Medulla oblongata (tissue), 1 donor: ENCODE data around the gene AK4.
"Not testable (repeated sequence)": the region's sequence is repeated elsewhere in the genome, so short reads cannot be mapped to it uniquely, and the experiment has no call there.

Source experiments
- DNase-seq: peaks from one replicate; pipeline ENCODE4 v3.0.0-alpha.2; 2015; ENCODE audit errors: extremely low spot score

Gene AK4

DNA sequence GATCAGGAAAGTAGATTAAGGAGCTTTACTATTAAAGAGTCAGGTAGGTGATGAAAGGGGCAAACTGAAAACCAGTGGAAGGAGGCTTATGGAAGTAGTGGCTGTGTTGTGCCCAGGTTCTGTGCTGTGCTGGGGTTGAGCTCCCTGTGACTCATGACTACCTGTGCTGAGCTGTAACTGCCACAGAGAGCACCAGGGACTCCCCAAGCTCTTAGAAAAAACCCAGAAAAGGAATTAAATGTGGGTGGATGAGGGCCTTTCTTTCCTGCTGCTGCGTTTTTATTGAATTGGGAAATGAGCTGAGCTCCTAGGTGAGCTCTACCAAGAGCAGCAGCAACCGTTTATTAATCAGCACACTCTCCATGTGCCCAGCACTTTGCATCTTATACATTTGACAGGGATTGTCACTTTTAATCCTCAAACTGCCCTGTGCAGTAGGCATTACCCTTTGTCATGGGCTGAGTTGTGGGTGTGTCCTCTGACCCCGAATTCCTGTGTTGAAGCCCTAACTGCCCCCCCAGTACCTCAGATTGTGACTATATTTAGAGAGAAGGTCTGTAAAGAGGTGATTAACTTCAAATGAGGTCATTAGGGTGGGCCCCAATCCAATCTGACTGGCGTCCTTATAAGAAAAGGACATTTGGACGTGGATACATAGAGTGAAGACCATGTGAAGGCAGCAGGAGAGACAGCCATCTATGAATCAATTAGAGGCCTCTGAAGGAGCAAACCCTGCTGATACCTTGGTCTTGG is 65.4 kb downstream of the AK4 start:
- DNase-seq = no peak

GRCh38 chr1:65214340-65215027 is 66.5 kb downstream of the AK4 start:
- no peak for DNase-seq

DNA sequence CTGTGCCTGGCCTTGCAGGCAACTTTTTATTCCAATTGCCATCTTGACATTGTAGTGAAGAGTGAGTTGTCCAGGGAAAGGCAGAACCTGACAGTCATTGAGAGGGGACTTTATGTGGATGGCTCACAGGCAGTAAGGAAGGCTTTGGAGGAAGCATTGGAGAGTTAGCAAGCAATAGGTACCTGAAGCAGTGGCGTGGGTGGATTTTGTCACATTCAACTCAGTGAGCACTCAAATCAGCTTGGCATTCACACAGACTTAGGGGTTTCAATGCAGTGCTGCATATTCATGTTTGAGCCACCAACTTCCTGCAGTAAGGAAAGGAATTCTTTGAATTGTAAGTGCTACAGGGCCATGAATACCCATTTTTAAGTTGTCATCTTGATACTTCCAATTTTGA is 69.0 kb downstream of the AK4 start:
- DNase-seq = no peak

DNA sequence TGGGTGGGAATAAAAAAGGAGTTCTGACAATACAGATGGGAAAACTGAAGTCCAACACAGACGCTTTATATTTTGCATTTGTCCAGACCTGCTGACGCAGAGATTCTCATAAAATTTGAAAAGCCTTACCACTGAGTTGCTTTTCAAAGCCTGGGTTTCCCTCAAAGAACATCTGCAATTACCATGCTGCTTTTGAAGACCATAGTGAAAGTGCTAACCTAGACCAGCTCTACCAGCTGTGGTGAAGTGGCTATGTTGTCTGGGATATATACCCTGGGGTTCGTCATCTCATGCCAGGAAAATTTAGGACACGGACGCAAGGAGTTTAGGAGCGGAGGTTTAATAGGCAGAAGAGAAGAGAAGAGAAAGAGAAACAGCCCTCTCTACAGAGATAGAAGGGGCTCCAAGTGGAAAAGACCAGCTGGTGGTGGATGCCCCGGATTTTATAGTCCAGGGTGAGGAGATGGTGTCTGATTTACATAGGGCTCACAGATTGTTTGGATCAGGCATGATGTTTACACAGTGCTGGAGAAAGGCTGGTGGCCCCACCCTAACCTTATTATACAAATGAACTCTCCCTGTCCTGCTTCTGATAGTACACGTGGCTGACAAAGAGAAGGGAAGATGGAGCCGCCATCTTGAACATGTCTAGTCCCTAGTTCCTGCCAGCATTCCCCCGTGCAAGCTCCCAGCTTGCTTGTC is 73.8 kb downstream of the AK4 start:
- DNase-seq = no peak

- DNase-seq = no peak
These were observed 74.4 kb downstream of the AK4 start for GRCh38 chr1:65222340-65222940.

DNA sequence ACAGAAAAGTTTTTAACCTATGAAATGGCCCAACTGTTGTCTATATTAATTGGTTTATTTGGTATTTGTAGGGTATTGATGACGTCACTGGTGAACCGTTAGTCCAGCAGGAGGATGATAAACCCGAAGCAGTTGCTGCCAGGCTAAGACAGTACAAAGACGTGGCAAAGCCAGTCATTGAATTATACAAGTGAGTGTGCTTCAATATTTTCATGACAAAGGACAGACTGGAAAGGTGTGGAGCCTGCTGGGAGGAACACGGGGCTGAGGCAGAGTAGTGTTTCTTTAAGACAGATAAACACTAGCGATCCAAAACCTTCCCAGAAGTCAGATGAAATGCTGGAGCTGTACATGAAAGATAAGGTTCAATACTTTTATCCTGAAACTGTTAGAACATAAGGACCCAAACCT is 76.7 kb downstream of the AK4 start:
- no peak for DNase-seq

DNA sequence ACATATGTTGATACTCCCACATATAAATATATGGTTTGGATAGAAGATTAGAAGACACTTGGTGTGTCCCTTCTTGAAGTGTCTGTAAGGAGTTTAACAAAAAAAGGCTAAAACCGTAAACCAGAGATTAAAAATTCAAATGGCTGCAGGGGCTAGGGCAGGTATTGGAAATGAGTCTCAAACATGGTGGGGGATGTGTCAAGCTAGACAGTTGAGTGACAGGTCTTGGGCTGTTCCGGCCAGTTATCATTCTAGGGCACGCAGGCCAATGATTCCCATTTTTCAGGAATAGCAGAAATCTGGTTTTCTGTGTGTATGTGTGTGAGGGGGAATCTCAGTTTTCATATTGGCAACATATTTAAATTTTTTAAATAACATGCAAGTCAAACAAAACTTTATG is 77.2 kb downstream of the AK4 start:
- no peak for DNase-seq

GRCh38 chr1:65229201-65229600 is 81.2 kb downstream of the AK4 start:
- no peak for DNase-seq

- DNase-seq = no peak
These were observed 81.8 kb downstream of the AK4 start for GRCh38 chr1:65229754-65230339.

- DNase-seq = no peak
These were observed 82.9 kb downstream of the AK4 start for GRCh38 chr1:65230731-65231481.

- no peak for DNase-seq
These were observed 83.8 kb downstream of the AK4 start for GRCh38 chr1:65231718-65232330.

GRCh38 chr1:65232461-65232990 is 84.5 kb downstream of the AK4 start:
- no peak for DNase-seq

DNA sequence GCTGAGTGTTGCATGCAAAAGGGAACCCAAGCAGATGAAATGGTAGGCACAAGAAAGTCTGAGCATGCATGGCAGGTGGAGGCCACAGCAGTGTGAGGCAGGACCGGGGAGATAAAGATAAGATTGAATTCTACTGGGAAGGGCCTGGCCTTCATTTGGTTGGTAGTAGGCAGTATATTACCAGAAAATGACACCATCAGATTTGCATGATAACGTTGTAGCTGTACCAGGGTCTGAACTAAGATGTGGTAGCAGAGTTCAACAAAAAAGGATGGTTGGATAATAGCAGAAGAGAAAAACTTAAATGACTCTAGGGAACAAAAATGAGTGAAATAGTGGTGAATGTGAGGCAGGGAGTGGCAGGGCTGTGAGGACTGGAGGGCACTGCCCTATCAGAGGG is 85.8 kb downstream of the AK4 start:
- DNase-seq = no peak

GRCh38 chr1:65235867-65236805 is 88.1 kb downstream of the AK4 start:
- DNase-seq = peak; percentile 58

DNA sequence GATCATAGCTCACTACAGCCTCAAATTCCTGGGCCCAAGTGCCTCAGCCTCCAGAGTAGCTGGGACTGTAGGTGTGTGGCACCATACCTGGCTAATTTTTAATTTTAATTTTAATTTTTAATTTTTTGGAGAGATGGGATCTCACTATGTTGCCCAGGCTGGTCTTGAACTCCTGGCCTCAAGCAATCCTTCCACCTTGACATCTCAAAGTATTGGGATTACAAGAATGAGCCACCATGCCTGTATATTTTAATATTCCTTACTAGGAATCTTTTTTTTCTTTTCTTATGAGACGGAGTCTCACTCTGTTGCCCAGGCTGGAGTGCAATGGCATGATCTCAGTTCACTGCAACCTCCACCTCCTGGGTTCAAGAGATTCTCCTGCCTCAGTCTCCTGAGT is 89.1 kb downstream of the AK4 start:
- not testable (repeated sequence) for DNase-seq

DNA sequence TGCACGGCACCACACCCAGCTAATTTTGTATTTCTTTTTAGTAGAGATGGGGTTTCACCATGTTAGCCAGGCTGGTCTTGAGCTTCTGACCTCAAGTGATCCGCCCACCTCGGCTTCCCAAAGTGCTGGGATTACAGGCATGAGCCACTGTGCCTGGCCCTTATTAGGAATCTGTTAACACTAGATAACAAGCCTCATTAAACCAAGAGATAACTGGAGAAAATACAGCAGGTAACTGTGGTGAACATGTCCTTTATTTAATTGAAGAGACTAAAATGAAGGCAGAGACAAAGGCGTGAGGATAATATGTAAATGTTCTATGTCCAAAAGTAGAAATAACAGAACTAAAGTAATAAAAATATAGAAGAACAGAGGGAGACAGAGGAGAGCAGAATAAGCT is 89.5 kb downstream of the AK4 start:
- no peak for DNase-seq

DNA sequence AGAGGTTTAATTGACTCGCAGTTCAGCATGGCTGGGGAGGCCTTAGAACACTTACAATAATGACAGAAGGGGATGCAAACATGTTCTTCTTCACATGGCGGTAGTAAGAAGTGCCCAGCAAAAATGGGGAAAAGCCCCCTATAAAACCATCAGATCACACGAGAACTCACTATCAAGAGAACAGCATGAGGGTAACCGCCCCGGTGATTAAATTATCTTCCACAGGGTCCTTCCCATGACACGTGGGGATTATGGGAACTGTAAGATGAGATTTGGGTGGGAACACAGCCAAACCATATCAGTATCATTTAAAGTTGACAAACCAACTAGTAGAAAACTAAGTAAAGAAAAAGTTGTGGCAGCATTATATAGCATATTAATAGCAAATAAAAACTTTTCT is 90.0 kb downstream of the AK4 start:
- DNase-seq = no peak

DNA sequence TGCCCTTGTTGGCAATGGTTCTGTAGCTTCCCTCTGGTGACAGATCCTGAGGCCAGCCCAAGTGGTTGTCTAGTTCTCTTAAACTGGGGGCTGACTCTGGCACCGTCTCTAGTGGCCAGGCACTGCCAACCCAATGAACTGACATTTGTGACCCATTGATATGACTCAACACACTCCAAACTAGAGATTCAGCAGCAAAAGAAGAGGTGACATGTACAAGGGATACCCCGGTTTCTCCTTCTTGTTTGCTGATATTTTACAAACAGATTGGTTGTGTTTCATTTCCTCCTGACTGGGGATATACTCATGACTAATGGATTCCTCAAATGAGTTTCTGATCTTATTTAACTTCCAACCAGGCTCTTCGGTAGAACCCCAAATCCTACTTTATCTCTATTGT is 95.5 kb downstream of the AK4 start:
- DNase-seq = no peak

DNA sequence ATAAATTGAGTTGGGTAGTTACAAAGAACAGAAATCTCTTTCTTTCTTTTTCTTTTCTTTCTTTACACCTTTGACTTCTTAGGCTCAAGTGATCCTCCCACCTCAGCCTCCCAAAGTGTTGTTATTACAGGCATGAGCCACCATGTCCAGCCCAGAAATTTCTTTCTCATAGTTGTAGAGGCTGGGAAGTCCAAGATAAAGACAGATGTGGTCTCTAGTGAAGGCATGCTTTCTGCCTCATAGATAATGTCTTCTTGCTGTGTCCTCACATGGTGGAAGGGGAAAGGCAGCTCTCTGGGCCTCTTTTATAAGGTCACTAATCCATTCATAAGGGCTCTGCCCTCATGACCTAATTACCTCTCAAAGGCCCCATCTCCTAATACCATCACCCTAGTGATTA is 97.3 kb downstream of the AK4 start:
- DNase-seq = no peak
